Body of pancreas (tissue), 4 donors: ENCODE data around the gene JOSD2.

Source experiments
- POLR2A ChIP-seq, 3 donors: fragments of 450-650 bp; IDR thresholded peaks; one replicate each; pipeline ENCODE4 v1.6.1; 2016; ENCODE audit warnings: antibody characterized with exemption in 3 of 3, mild to moderate bottlenecking in 2 of 3
- TF ChIP-seq, protein P1 (sequence below), 7 experiments: fragments of 450-650 bp in 4 of 7; fragments of 200-600 bp in 3 of 7; sonication (generic) in 3 of 7; IDR thresholded peaks; one replicate each; pipeline ENCODE4 v1.5.1; 2016 to 2019; ENCODE audit warnings: antibody characterized with exemption in 7 of 7

DNA sequence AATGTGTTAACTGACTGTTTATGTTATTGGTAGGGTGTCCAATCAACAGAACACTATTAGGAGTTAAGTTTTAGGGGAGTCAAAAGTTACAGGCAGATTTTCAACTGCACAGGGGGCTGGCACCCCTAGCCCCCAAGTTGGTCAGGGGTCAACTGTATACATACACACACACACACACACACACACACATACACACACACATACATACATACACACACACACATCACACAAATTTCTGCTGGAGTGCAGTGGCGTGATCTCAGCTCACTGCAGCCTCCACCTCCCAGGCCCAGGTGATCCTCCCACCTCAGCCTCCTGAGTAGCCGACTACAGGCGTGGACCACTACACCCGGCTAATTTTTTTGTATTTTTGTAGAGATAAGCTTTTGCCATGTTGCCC lies 47.0 kb upstream of the JOSD2 start:
- TF ChIP-seq, protein P1, sequence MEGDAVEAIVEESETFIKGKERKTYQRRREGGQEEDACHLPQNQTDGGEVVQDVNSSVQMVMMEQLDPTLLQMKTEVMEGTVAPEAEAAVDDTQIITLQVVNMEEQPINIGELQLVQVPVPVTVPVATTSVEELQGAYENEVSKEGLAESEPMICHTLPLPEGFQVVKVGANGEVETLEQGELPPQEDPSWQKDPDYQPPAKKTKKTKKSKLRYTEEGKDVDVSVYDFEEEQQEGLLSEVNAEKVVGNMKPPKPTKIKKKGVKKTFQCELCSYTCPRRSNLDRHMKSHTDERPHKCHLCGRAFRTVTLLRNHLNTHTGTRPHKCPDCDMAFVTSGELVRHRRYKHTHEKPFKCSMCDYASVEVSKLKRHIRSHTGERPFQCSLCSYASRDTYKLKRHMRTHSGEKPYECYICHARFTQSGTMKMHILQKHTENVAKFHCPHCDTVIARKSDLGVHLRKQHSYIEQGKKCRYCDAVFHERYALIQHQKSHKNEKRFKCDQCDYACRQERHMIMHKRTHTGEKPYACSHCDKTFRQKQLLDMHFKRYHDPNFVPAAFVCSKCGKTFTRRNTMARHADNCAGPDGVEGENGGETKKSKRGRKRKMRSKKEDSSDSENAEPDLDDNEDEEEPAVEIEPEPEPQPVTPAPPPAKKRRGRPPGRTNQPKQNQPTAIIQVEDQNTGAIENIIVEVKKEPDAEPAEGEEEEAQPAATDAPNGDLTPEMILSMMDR (IDR thresholded peaks at IDR 0.05) = no peak
- TF ChIP-seq POLR2A (IDR thresholded peaks at IDR 0.05) = no peak
